Measurements from ENCODE around the gene CFAP73. TPM values are rescaled to one million over a fixed set of nuclear protein-coding genes. Genes with fewer than 3 reads are reported as not detected.

The CFAP73 gene
- total and polyA plus RNA-seq, 2 of the 8 experiments (the other 6 are each of a cell fraction or from before 2014, with no cell fraction given), result 0.45 to 0.56 TPM

- TF ChIP-seq CHD7 (IDR thresholded peaks at IDR 0.05; ENCODE audit: insufficient replicate concordance, low read length), result no peak
- no peak for TF ChIP-seq CEBPB (IDR thresholded peaks at IDR 0.05; ENCODE audit: low read depth, low read length)
- TF ChIP-seq CBX8 (IDR thresholded peaks at IDR 0.05; ENCODE audit: borderline replicate concordance, low read depth, low read length), result no peak
- TF ChIP-seq TBP (IDR thresholded peaks at IDR 0.05; ENCODE audit: low read depth, low read length), result no peak
- TF ChIP-seq EP300 (IDR thresholded peaks at IDR 0.05; ENCODE audit: borderline replicate concordance in 1 of 2, low read depth in 2 of 2, low read length in 2 of 2), result no peak
- TF ChIP-seq ATF3 (IDR thresholded peaks at IDR 0.05; ENCODE audit: insufficient read depth, low read depth, low read length), result no peak
- TF ChIP-seq NRF1 (IDR thresholded peaks at IDR 0.05; ENCODE audit: low read depth, low read length), result no peak
- no peak for TF ChIP-seq SAP30 (IDR thresholded peaks at IDR 0.05; ENCODE audit: insufficient read depth, insufficient replicate concordance, low read length)
- no peak for TF ChIP-seq GABPA (IDR thresholded peaks at IDR 0.05; ENCODE audit: borderline replicate concordance, insufficient read depth, low read length)
- TF ChIP-seq TCF12 (IDR thresholded peaks at IDR 0.05; ENCODE audit: low read depth, low read length), result no peak
Observed at GRCh38 chr12:113151655-113152054, 2.1 kb downstream of the CFAP73 start (continued).

Measured in H1 (cell line).